GM18520 (cell line): ENCODE data around the gene PCDHB14.
"Not testable (repeated sequence)": the region's sequence is repeated elsewhere in the genome, so short reads cannot be mapped to it uniquely, and the experiment has no call there.

ENCODE experiments used
- ATAC-seq: cut with Tn5 transposase; IDR thresholded peaks from one replicate; pipeline ENCODE4 v1.9.1; 2021; ENCODE audit not compliant: unreplicated experiment

PCDHB14 gene

DNA sequence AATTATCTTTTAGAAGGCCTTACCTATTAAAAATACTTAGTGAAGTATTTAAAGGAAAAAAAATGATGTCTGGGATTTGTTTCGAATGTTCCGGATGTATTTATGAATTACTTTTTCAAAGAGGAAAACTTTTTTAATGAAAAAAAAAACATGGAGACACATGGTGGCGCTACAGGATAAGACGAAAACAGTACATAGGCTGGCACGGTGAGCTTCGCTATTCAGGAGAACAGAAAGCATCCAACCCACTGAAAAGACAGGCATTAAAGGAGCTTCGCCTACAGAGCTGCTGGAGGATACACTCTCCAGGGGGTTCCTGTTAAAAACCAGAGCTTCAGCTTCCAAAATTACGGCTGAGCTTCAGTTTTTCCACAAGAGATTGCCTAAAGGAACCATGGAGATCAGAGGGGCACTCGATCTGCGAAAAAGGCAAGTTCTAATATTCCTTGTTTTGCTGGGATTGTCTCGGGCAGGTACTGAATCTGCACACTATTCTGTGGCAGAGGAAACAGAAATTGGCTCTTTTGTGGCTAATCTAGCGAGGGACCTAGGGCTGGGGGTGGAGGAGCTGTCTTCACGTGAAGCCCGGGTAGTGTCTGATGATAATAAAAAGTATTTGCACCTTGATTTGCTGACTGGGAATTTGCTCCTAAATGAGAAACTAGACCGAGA lies at the start of gene PCDHB14:
TSS of gene PCDHB14 (plus strand) at position 232 of the 672 bp plus-strand sequence. CDS start at position 395, 163 bp downstream.
- no peak for ATAC-seq

DNA sequence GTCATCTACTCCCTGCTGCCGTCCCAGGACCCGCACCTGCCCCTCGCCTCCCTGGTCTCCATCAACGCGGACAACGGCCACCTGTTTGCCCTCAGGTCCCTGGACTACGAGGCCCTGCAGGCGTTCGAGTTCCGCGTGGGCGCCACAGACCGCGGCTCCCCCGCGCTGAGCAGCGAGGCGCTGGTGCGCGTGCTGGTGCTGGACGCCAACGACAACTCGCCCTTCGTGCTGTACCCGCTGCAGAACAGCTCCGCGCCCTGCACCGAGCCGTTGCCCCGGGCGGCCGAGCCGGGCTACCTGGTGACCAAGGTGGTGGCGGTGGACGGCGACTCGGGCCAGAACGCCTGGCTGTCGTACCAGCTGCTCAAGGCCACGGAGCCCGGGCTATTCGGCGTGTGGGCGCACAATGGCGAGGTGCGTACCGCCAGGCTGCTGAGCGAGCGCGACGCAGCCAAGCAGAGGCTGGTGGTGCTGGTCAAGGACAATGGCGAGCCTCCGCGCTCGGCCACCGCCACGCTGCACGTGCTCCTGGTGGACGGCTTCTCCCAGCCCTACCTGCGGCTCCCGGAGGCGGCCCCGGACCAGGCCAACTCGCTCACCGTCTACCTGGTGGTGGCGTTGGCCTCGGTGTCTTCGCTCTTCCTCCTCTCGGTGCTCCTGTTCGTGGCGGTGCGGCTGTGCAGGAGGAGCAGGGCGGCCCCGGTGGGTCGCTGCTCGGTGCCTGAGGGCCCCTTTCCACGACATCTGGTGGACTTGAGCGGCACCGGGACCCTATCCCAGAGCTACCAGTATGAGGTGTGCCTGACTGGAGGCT lies 48.6 kb upstream of the PCDHB14 start:
- ATAC-seq: not testable (repeated sequence)

DNA sequence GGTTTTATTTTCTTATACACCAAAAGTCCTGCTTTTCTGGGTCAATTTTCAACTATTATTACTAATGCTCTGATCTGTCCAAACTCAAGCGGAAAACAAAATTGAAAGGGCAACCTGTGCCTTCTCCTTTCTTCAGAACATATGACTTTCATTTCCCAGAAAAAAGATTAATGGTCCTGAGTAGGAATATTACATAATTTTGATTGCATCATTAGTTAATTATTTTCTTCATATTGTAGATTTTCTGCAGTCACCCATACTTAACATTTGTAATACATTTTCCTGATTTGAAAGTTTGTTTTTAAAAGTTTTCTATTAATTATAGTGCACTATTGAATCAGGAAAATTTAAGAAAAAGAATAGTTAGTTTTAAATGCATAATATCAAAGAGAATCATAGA lies 47.2 kb upstream of the PCDHB14 start:
- ATAC-seq: no peak

DNA sequence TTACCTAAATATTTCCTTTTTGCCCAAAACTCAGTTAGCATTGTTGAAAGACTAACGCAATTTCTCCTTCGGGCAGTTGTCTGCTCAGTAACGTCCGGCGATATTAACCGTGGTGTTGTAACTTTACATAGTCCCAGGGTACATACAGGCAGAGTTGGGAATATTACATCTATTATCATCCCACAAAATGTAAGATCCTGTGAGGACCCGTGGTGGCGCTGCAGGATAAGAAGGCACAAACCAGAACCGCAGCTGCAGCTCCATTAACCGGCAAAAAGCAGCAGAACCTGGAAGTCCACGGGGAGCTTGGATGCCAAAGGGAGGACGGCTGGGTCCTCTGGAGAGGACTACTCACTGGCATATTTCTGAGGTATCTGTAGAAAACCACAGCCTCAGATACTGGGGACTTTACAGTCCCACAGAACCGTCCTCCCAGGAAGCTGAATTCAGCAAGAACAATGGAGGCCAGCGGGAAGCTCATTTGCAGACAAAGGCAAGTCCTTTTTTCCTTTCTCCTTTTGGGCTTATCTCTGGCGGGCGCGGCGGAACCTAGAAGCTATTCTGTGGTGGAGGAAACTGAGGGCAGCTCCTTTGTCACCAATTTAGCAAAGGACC lies 45.5 kb upstream of the PCDHB14 start, which contains the start of gene PCDHB8:
TSS of gene PCDHB8 (plus strand) at position 214 of the 615 bp plus-strand sequence. CDS start at position 459, 245 bp downstream.
- ATAC-seq: not testable (repeated sequence)

DNA sequence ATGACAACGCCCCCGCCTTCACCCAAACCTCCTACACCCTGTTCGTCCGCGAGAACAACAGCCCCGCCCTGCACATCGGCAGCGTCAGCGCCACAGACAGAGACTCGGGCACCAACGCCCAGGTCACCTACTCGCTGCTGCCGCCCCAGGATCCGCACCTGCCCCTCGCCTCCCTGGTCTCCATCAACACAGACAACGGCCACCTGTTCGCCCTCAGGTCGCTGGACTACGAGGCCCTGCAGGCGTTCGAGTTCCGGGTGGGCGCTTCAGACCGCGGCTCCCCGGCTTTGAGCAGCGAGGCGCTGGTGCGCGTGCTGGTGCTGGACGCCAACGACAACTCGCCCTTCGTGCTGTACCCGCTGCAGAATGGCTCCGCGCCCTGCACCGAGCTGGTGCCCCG lies 43.8 kb upstream of the PCDHB14 start:
- not testable (repeated sequence) for ATAC-seq

DNA sequence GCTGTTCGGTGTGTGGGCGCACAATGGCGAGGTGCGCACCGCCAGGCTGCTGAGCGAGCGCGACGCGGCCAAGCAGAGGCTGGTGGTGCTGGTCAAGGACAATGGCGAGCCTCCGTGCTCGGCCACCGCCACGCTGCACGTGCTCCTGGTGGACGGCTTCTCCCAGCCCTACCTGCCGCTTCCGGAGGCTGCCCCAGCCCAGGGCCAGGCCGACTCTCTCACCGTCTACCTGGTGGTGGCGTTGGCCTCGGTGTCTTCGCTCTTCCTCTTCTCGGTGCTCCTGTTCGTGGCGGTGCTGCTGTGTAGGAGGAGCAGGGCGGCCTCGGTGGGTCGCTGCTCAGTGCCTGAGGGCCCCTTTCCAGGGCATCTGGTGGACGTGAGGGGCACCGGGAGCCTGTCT lies 43.3 kb upstream of the PCDHB14 start:
- not testable (repeated sequence) for ATAC-seq

DNA sequence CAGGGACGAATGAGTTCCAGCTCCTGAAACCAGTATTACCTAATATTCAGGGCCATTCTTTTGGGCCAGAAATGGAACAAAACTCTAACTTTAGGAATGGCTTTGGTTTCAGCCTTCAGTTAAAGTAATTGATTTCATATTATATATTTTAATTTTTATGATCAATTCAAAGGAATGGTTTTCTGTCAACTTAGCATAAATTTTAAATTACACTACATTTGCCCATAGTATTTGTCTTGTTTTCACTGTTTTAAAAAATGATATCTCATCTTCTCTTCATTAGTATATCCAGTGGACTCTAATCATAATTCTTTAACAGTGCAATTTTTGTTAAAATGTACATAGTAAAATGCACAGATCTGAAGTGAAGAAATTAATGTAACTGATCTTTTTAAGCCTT lies 42.8 kb upstream of the PCDHB14 start:
- ATAC-seq: no peak

DNA sequence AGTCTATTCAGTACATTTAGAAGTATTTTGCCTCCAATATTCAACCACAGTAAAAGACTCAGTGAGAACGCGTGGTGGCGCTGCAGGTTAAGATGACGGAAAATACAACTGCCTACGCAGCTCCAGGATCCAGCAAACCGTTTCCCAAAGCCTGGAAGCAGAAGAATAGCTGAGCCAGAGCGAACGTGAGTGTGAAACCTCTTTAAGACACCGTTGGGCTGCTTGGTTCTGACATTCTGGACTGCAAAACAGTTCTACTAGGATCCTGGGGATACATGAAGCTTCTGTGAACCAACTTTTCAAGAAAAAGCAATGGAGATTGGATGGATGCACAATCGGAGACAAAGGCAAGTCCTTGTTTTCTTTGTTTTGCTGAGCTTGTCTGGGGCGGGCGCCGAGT lies 40.9 kb upstream of the PCDHB14 start, which contains the start of gene PCDHB16:
TSS of gene PCDHB16 (plus strand) at position 140 of the 400 bp plus-strand sequence. CDS start at position 313, 173 bp downstream.
- ATAC-seq: no peak

DNA sequence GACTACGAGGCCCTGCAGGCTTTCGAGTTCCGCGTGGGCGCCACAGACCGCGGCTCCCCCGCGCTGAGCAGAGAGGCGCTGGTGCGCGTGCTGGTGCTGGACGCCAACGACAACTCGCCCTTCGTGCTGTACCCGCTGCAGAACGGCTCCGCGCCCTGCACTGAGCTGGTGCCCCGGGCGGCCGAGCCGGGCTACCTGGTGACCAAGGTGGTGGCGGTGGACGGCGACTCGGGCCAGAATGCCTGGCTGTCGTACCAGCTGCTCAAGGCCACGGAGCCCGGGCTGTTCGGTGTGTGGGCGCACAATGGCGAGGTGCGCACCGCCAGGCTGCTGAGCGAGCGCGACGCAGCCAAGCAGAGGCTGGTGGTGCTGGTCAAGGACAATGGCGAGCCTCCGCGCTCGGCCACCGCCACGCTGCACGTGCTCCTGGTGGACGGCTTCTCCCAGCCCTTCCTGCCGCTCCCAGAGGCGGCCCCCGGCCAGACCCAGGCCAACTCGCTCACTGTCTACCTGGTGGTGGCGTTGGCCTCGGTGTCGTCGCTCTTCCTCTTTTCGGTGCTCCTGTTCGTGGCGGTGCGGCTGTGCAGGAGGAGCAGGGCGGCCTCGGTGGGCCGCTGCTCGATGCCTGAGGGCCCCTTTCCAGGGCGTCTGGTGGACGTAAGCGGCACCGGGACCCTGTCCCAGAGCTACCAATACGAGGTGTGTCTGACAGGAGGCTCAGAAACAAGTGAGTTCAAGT lies 38.9 kb upstream of the PCDHB14 start:
- ATAC-seq: not testable (repeated sequence)

DNA sequence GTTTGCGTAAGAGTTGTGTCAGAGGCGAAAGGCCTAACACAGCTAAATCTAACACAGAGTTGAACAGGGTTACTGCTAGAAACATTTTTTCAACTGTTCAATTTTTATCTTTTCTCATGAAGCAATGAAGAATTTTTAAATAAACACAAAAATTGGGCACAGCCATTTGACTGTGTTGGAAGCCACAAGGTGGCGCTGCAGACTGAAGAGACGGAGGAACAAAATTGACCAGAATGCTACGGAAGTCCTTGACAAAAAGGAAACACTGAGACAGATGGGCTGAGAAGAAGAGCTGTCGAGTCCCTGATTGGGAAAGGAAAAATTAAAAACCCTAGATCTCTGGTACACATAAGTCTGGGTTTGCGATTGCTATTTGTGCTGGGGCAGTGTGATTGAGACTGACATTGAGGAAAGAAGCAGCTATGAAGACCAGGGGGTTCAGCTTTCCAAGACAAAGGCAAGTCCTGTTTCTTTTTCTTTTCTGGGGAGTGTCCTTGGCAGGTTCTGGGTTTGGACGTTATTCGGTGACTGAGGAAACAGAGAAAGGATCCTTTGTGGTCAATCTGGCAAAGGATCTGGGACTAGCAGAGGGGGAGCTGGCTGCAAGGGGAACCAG lies 36.1 kb upstream of the PCDHB14 start, which contains the start of gene PCDHB9:
TSS of gene PCDHB9 (plus strand) at position 265 of the 616 bp plus-strand sequence. CDS start at position 423, 158 bp downstream.
- ATAC-seq: no peak

DNA sequence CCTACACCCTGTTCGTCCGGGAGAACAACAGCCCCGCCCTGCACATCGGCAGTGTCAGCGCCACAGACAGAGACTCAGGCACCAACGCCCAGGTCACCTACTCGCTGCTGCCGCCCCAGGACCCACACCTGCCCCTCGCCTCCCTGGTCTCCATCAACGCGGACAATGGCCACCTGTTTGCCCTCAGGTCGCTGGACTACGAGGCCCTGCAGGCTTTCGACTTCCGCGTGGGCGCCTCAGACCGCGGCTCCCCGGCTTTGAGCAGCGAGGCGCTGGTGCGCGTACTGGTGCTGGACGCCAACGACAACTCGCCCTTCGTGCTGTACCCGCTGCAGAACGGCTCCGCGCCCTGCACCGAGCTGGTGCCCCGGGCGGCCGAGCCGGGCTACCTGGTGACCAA lies 34.5 kb upstream of the PCDHB14 start:
- not testable (repeated sequence) for ATAC-seq

DNA sequence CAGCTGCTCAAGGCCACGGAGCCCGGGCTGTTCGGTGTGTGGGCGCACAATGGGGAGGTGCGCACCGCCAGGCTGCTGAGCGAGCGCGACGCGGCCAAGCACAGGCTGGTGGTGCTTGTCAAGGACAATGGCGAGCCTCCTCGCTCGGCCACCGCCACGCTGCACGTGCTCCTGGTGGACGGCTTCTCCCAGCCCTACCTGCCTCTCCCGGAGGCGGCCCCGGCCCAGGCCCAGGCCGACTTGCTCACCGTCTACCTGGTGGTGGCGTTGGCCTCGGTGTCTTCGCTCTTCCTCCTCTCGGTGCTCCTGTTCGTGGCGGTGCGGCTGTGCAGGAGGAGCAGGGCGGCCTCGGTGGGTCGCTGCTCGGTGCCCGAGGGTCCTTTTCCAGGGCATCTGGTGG lies 34.0 kb upstream of the PCDHB14 start:
- not testable (repeated sequence) for ATAC-seq

DNA sequence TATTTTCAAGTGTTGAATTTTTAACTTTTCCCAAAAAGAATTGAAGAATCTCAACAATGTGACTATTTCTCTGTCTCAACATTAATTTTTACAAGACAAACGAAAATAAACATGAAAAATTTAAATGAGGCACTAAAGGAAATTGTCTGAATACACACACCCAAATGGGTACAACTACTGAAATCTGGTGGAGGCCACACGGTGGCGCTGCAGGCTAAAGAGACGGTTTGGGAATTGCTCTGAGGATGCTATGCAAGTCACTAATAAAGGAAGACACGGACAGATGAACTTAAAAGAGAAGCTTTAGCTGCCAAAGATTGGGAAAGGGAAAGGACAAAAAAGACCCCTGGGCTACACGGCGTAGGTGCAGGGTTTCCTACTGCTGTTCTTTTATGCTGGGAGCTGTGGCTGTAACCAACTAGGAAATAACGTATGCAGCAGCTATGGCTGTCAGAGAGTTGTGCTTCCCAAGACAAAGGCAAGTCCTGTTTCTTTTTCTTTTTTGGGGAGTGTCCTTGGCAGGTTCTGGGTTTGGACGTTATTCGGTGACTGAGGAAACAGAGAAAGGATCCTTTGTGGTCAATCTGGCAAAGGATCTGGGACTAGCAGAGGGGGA lies 30.9 kb upstream of the PCDHB14 start, which contains the start of gene PCDHB10:
TSS of gene PCDHB10 (plus strand) at position 244 of the 616 bp plus-strand sequence. CDS start at position 444, 200 bp downstream.
- ATAC-seq: no peak

DNA sequence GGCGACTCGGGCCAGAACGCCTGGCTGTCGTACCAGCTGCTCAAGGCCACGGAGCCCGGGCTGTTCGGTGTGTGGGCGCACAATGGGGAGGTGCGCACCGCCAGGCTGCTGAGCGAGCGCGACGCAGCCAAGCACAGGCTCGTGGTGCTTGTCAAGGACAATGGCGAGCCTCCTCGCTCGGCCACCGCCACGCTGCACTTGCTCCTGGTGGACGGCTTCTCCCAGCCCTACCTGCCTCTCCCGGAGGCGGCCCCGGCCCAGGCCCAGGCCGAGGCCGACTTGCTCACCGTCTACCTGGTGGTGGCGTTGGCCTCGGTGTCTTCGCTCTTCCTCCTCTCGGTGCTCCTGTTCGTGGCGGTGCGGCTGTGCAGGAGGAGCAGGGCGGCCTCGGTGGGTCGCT lies 28.8 kb upstream of the PCDHB14 start:
- ATAC-seq: not testable (repeated sequence)

DNA sequence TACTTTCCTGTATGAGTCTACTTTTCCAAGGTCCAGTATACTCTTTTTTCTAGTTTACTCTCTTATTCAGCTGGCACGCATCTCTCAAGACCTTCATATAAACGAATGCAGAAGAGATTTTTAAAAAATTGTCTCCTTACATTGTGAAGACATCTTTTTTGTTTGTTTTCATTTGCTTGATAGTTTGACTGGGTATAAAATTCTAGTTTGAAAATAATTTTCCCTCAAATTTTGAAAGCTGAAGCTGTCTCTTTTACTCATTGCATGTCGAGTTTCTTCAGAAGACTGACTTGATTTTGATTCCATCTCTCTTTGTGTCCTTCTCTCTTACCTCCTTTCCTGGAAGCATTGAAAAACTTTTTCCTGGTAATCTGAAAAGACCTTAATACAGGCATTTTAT lies 26.8 kb upstream of the PCDHB14 start:
- ATAC-seq: no peak

DNA sequence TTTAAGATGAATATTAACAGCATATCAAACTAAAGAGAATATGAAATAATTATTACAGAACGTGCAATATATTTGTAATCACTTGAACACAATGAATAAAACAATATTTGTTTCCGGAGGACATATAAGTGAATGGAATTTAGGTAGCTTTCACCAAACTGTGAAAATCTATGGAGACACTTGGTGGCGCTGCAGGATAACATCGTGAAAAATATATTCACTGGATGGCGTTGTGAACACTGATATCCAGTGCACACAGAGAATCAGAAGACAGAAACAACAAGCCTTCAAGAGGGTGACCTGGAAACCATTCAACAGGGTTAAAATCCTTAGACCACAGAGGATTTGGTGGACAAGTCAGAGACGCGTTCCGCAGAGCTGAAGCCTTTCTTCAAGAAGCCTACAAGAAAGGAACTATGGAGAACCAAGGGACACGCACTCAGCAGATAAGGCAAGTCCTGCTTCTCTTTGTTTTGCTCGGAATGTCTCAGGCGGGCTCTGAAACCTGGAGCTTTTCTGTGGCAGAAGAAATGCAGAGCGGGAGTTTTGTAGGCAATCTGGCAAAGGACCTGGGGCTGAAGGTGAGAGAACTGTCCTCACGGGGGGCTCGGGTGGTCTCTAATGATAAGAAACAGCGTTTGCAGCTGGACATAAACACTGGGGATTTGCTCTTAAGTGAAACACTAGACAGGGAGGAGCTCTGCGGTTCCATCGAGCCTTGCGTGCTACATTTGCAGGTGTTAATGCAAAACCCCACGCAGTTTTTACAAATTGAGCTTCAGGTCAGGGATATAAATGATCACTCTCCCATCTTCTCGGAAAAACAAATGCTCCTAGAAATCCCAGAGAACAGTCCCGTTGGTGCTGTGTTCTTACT lies 23.5 kb upstream of the PCDHB14 start, which contains the start of gene PCDHB11:
TSS of gene PCDHB11 (plus strand) at position 269 of the 877 bp plus-strand sequence. CDS start at position 417, 148 bp downstream.
- no peak for ATAC-seq

DNA sequence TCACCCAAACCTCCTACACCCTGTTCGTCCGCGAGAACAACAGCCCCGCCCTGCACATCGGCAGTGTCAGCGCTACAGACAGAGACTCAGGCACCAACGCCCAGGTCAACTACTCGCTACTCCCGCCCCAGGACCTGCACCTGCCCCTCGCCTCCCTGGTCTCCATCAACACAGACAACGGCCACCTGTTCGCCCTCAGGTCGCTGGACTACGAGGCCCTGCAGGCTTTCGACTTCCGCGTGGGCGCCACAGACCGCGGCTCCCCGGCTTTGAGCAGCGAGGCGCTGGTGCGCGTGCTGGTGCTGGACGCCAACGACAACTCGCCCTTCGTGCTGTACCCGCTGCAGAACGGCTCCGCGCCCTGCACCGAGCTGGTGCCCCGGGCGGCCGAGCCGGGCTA lies 22.0 kb upstream of the PCDHB14 start:
- not testable (repeated sequence) for ATAC-seq

DNA sequence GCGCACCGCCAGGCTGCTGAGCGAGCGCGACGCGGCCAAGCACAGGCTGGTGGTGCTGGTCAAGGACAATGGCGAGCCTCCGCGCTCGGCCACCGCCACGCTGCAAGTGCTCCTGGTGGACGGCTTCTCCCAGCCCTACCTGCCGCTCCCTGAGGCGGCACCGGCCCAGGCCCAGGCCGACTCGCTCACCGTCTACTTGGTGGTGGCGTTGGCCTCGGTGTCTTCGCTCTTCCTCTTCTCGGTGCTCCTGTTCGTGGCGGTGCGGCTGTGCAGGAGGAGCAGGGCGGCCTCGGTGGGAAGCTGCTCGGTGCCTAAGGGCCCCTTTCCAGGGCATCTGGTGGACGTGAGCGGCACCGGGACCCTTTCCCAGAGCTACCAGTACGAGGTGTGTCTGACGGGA lies 21.5 kb upstream of the PCDHB14 start:
- not testable (repeated sequence) for ATAC-seq
